Panc1 (cell line): Measurements from ENCODE around the gene CUEDC2. TPM values are rescaled to one million over a fixed set of nuclear protein-coding genes. Genes with fewer than 3 reads are reported as not detected.

Source experiments
- ATAC-seq: fragments of 200-7000 bp; cut with Tn5 transposase; 2 replicates; pipeline ENCODE4 v1.9.1; 2020; ENCODE audit warnings: mild to moderate bottlenecking, moderate library complexity
- BruUV-seq: library from RNA; stranded (reverse); fragments of 400-500 nt; replicated peaks from 2 replicates; lab custom pipeline; 2021; lab: Mats Ljungman, UMichigan
- CTCF ChIA-PET: fragments of 300-600 bp; sonication (Branson Sonifier 250); formaldehyde crosslinking; loops from one replicate; lab custom pipeline; 2022; ENCODE audit warnings: antibody characterized with exemption; lab: Charles Lee
- POLR2A ChIA-PET: fragments of 300-600 bp; sonication (Branson Sonifier 250); formaldehyde crosslinking; loops from one replicate; lab custom pipeline; 2022; ENCODE audit warnings: antibody characterized with exemption; lab: Charles Lee
- DNase-seq: peaks from one replicate; pipeline ENCODE4 v3.0.0-alpha.2; 2010; ENCODE audit warnings: low read depth, low spot score
- H3K27ac ChIP-seq: 2 replicates; pipeline ENCODE4 v1.5.1; 2011; ENCODE audit warnings: mild to moderate bottlenecking, low read length, inconsistent platforms
- H3K27me3 ChIP-seq: fragments of 200-500 bp; sonication (Bioruptor generic); 2 replicates; pipeline ENCODE4 v1.6.0; 2014; ENCODE audit warnings: low read length, inconsistent platforms; ENCODE audit not compliant: control insufficient read depth, insufficient read depth
- H3K36me3 ChIP-seq: fragments of 200-500 bp; sonication (Bioruptor generic); 2 replicates; pipeline ENCODE4 v1.5.1; 2014; ENCODE audit warnings: inconsistent platforms, mild to moderate bottlenecking, low read length, moderate library complexity; ENCODE audit not compliant: control insufficient read depth, insufficient read depth
- H3K4me1 ChIP-seq: 2 replicates; pipeline ENCODE4 v1.5.1; 2011; ENCODE audit warnings: inconsistent platforms, mild to moderate bottlenecking, low read length, moderate library complexity; ENCODE audit not compliant: control insufficient read depth, insufficient read depth
- H3K4me3 ChIP-seq, 2 experiments: 2 replicates each; pipeline ENCODE4 v1.5.1; 2011 to 2012; ENCODE audit warnings: low read depth in 2 of 2, low read length in 2 of 2, mild to moderate bottlenecking in 2 of 2, inconsistent platforms in 1 of 2, moderate library complexity in 1 of 2
- H3K9me3 ChIP-seq: fragments of 200-500 bp; sonication (Bioruptor generic); 2 replicates; pipeline ENCODE4 v1.5.1; 2014; ENCODE audit warnings: low read depth, mild to moderate bottlenecking, inconsistent platforms, low read length, moderate library complexity; ENCODE audit not compliant: control insufficient read depth, insufficient read depth
- CTCF ChIP-seq: fragments of 450-650 bp; IDR thresholded peaks from 2 replicates; pipeline ENCODE4 v1.5.1; 2017; ENCODE audit warnings: mild to moderate bottlenecking
- POLR2AphosphoS5 ChIP-seq: IDR thresholded peaks from 2 replicates; pipeline ENCODE4 v1.6.1; 2012; ENCODE audit warnings: mild to moderate bottlenecking, low read depth, low read length, moderate library complexity
- REST ChIP-seq, 2 experiments: IDR thresholded peaks; 2 replicates each; pipeline ENCODE4 v1.6.1; 2011 to 2012; ENCODE audit warnings: low read depth in 2 of 2, control low read depth in 1 of 2, low read length in 1 of 2, mild to moderate bottlenecking in 1 of 2, moderate library complexity in 1 of 2; ENCODE audit not compliant: insufficient read depth in 1 of 2
- SIN3A ChIP-seq: IDR thresholded peaks from 2 replicates; pipeline ENCODE4 v1.6.1; 2012; ENCODE audit warnings: low read depth, mild to moderate bottlenecking, low read length, moderate library complexity, borderline replicate concordance; ENCODE audit not compliant: insufficient read depth
- TCF7L2 ChIP-seq: IDR thresholded peaks from 2 replicates; pipeline ENCODE4 v1.6.1; 2011; ENCODE audit warnings: mild to moderate bottlenecking, low read depth, low read length, inconsistent platforms
- in situ Hi-C: cut with HindIII; loops from 2 replicates; pipeline ENCODE4 v1.10.0; 2016; ENCODE audit warnings: low sequenced_read_pairs, low pct_unique_long_range_greater_than_20kb
- intact Hi-C: fragments of 100-400 bp; cut with micrococcal nuclease; formaldehyde crosslinking; loops from one replicate; pipeline ENCODE4 v1.10.0; 2022; ENCODE audit not compliant: unreplicated experiment
- total RNA-seq: library from RNA; stranded (reverse); gene quantifications from one replicate; pipeline ENCODE4 v1.2.1, GENCODE V29; 2021; ENCODE audit not compliant: unreplicated experiment

The CUEDC2 gene
- total RNA-seq, 1 experiment from 2014 or later = 79.3 TPM

- no TSS peak for BruUV-seq
- DNase-seq (no peak), ATAC-seq (no peak)
- TF ChIP-seq TCF7L2 (no peak), SIN3A (no peak), REST (IDR thresholded peaks at IDR 0.05; ENCODE audit: insufficient read depth in 1 of 2, low read depth in 2 of 2, low read length in 1 of 2) (no peak), CTCF (no peak), POLR2AphosphoS5 (no peak)
- Histone ChIP-seq H3K27me3 (no peaks in the 10 kb centered on the region), H3K4me1 (no peaks in the 10 kb centered on the region), H3K9me3 (no peaks in the 10 kb centered on the region), H3K4me3 (no peak overlapping the region), H3K27ac (no peak overlapping the region), H3K36me3 (peaks cover 10% of the 10 kb centered on the region; the same call in 1 of the 2 replicates)
- POLR2A ChIA-PET = no interaction called here
- in situ Hi-C loops = no loop called here
- intact Hi-C loops = no loop called here
- CTCF ChIA-PET = interaction anchor here (1.6 kb wide), 1 partner anchor 150 kb away, joined by 5 read pairs; no protein-coding TSS in a partner anchor
These were observed 53.0 kb downstream of the CUEDC2 start for GRCh38 chr10:102379383-102379782.

GRCh38 chr10:102376901-102377300, 55.5 kb downstream of the CUEDC2 start:
- peaks cover 14% of the 10 kb centered on the region for H3K36me3 ChIP-seq
- H3K4me3 ChIP-seq = no peak overlapping the region
- ATAC-seq (no peak), DNase-seq (no peak)
- intact Hi-C loops = no loop called here
- H3K27ac ChIP-seq = no peak overlapping the region
- no peaks in the 10 kb centered on the region for H3K27me3 ChIP-seq
- in situ Hi-C loops = no loop called here
- BruUV-seq = no TSS peak
- ChIA-PET POLR2A (no interaction called here), CTCF (no interaction called here)
- no peak for TF ChIP-seq CTCF
- TF ChIP-seq POLR2AphosphoS5 = no peak
- TF ChIP-seq REST (IDR thresholded peaks at IDR 0.05; ENCODE audit: insufficient read depth in 1 of 2, low read depth in 2 of 2, low read length in 1 of 2) = no peak
- no peak for TF ChIP-seq TCF7L2
- TF ChIP-seq SIN3A = no peak
- H3K9me3 ChIP-seq = no peaks in the 10 kb centered on the region
- no peaks in the 10 kb centered on the region for H3K4me1 ChIP-seq
